COLO668 (cell line): Measurements from ENCODE around the gene LMX1A.
A peak's percentile ranks its signal among the peaks of the same experiment; 100 is the strongest.

Source experiments
- DNase-seq: peaks from one replicate; lab custom pipeline; 2025; ENCODE audit not compliant: unreplicated experiment; lab: John Stamatoyannopoulos, UW

Gene LMX1A

DNA sequence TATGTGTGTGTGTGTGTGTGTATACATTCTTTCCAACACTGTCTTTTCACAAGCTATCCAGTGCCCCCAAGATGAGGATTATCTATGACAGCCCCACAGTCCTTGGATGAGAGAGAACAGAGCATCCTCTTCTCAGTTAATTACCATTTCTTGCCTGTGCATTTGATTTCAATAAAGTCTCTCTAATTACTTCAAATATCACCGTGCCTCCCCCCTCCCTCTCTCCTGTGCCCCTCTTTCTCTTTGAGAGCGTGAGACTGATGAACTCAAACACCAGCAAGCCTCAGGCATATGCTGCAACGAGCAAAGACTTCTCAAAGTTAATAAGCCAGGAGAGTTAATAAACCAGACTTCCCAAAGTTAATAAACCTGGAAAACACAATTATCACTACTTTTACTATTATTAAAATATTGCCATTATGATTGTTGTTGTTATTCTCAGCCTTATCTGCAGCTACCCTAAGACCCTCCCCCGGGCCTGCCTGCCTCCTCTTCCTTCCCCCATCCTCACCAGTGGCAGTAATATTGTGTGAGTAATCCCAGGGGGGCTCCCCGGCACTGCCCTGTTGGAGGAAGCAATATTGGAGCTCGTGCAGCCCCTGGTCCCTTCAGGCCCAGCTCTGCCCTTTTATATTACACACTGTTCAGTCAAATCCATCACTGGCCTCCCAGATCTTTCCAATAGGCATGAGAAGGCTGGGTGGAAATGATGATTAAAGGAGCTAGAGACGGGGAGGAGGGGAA lies 30.9 kb downstream of the LMX1A start:
- no peak for DNase-seq

DNA sequence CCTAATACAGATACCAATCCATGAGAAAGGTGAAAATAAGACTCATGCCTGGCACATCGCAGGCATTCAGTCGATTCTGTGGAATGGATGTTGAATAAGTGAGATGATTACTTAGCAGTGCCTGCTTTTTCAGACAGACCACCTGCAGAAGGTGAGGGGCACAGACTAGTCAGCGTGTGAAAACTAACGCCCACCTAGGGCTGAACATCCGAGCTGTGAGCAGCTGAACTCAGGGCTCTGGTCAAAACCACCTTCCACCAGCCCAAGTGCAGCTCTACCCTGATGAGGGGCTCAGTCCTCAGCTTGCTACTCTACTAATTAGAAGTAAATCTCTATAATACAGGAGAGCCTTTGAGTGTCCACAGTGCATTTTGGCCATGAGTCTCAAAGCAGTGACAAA lies 32.5 kb downstream of the LMX1A start:
- no peak for DNase-seq

DNA sequence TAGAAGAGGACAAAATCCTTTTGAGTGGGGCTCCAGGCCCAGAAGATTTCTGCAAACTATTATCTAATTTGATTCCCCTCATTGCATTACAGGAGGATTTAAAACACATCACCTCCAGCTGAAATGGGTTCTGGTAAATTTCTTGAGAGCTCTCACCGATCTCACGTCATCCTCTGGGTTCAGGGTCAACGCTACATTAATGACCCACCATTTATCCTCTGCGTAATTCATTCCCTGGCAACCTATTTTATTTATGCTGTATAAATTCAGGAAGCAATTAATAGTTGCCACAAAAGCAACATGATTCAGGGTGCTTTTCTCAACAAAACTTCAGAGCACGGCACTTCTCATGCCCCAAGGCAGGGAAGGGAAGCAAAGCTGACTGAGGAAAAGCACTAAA lies 38.9 kb downstream of the LMX1A start:
- DNase-seq = no peak

DNA sequence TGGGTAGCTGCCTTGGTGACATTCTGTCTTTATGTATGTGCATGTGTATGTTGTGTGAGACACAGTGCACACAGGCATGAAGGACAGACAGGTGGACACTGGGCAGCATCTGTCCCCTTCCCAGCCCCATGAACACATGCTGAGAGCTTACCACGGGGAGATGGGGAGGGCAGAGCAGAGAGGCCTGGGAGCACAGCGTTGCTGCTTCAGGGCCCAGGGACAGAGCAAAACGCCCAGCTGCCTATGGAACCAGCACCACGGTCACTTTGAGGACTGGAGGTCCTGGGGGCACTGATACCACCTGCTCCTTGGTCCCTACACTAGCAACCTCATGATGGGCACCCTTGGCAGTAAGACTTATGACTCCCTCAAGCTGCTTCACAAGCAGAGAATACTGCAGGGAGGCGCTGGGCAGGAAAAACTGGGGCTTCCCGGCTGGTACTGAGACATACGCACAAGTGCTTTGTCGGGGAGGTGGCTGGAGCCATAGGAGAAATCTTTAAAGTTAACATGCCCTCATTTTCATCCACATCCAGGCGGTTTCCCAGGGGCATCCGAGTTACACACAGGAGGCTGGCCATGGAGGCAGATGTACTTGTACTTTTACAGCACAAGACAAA lies 40.3 kb downstream of the LMX1A start:
- no peak for DNase-seq

DNA sequence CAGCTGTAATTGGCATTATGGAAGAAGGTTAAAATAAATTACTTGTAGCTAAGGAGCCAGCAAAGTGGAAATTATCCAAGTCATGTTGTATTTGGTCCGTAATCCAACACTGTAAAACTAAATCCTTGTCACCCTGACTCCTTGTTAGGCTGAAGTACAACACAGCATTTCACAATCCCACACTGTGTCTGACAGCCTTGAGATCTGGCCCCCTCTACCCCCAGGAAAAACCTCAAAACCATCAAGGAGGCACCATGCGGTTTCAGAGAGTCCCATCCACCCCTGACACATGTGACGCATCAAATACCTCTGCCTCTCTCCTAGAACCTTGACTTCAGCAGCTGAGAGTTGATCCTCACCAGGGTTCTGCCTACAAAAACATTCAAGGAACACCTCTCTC lies 41.0 kb downstream of the LMX1A start:
- DNase-seq = no peak

DNA sequence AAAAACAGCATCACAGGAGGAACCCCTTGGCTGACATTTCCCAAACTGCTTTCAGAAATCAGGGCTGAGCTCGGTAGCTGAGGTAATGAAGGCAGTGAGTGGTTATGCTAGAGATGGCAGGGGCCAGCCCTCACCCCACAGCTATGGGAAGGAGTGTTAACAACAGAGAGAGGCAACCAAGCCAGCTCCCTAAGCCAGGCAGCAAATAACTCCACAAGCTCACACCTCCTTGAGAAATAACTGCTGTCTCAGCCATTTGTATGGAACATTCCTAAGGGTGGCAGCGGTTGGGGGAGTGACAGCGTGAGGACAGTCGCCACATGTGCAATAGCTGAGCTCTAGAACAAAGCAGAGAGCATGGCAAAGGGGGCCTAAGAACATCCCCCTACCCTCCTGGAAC lies 42.6 kb downstream of the LMX1A start:
- DNase-seq = no peak

DNA sequence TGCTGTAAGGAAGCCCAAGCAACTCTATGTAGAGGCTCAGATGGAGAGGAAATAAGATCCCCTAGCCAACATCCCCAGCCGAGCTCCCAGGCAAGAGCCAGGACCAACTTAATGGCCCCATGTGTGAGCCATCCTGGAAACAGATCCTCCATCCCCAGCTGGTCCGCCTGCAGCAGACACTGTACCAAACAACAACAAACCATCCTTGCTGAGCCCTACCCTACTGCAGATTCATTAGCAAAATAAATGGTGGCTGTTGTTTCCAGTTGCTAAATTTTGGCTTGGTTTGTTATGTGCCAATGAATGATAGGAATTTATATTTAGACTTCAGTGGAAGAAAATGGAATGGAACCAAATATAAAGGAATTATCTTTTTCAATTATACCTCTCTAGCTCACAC lies 43.9 kb downstream of the LMX1A start:
- DNase-seq = no peak

DNA sequence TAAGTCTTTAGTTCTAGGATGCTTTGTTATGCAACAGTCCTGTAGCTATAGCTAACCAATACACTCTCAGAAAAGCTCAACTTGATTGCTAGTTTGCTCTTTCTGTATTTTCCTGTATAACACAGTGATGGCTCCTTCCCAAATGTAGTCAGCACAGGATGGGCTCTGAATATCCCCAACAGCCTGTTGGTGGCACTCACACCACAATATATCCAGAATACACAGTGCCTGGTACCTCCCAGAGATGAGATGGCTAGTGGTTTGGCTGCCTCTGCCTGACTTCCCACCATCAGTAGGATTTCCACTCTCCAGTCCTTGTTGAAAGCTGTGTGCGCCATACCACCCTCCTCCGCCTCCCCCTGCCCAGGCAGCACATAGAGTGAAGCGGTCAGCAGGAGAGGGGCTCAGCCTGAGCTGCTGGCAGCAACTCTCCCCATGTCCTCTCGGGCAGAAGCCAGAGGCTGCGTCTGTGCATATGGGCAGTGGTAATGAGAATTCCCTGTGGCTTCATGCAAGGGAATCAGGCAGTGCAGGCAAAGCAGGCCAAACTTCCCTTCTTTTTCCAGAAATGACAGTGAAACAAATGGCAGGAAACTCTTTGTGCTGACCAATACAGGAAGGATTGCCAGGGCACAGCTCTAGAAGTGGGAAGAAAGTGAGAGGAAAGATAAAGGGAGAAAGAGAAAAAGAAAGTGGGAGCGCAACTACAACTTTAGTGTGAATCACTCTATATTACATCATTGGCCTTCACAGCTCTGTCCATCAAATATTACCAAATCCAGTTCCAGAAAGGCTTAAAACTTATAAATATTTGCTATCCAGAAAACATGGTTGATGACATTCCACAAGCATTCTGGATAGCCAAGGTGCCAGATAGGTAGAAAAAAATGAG lies 49.7 kb downstream of the LMX1A start:
- DNase-seq = no peak

DNA sequence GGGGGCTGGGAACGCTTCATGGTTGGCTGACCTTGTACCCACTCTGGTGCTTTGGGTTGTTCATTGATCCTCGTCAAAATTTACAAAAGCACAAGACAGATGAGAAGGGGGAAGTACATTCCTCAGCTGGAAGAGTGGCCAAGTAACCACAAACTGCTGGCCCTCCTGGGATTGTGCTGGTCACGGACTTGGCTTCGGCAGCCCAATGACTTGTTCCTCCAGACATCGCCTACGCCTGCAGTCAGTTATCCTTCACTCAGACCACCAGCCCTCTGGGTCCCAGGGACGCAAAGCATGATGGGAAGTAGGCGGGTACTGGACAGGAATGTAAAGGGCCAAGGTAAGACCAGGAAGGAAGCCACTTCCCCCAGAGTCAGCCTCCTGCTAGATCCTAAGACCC lies 53.1 kb downstream of the LMX1A start:
- no peak for DNase-seq

DNA sequence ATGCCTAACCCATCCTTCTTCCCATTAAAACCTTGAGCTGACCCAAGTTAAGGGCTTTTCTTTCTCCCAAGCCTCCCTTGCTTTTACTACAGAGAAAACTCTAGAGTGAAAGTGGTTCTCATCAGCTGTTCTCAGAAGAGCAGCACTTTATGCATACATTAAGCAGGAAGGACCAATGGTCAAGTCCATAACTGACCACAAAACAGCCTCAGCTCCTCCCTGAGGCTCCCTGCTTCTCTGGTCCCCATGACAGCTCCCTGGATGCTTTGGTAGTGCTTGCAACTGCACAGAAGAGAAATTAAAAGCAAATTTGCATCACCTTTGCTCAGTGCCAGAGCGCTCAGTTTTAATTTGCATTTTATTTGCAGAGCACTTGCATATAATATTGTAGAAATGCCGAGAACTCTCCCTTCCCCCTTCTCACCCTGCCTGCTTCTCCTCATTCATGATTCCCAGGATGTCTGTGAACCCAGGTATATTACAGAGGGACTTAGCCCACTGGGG lies 56.1 kb downstream of the LMX1A start:
- DNase-seq = no peak

DNA sequence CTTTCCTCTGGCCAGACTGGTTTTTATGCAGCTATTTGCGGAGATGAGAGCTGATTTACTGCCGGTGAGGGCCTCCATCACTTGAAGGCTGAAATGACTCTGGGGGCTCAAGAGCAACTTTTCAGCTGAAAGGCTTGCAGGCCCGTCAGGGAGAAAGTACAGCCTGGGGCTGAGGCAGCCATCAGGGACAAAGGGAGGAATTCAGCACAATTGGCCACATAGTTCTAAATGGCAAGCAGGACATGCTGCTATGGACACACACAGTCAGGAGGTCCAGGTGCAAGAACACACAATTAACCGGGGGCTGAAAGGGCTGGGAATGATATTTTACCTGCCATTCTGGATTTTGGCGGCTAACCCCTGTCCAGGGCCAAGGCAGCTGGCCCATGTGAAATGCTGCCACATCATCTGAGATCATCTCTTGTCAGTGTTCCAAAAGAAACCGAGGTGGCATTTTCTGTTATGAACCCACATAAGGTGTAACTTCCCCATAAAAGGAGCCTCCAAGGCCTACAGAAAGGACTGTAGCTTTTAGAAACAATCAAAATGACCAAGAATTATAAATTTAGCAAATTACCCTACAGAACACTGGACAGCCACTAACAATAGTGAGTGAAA lies 58.2 kb downstream of the LMX1A start:
- DNase-seq = no peak

DNA sequence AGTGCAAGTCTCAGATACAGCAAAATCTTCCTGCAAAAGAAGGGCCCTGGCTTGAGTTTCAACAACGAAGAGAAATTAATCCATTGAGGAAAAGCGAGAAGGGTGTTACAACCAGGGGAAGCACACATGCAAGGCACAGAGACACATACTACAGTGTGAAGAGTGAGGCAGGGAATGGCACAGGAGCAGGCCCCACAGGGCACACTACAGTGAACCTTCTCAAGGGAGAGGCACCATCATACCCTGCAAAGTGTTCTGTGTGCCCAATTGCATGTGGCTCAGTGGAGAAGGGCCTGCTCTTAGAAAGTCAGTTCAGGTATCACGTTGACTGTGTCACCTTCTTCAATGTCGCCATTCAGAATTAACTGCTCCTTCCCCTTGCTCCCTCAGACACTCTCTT lies 60.3 kb downstream of the LMX1A start:
- DNase-seq = no peak

DNA sequence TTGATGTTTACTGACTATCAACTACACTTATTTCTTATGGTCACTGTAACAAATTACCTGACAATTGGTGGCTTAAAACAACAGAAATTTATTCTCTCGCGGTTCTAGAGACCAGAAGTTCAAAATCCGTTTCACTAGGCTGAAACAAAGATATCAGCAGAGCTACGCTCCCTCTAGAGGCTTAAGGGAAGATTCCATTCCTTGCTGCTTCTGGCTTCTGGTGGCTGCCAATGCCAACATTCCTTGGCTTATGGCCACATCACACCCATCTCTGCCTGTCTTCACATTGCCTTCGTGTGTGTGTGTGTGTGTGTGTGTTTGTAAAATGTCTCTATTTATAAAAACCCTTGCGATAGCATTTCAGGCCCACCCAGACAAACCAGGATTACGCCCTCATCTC lies 66.4 kb downstream of the LMX1A start:
- DNase-seq = no peak

DNA sequence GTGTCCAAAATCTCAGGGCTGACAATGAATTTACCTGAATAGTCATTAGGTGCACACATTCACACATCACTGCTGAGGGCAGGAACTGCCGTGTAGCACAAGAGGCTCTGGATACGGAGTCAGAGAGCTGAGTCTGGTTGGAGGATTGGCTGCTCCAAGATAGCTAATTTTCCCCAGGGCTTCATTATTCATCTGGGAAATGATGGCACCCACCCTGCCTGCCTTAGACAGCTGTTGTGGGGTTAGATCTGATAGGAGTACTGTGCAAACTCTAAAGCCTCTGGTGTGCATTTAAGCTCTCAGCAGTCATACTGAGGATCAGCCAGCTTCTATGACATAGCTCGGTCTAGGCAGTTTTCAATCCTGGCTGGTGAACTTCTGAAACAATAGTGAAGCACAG lies 67.0 kb downstream of the LMX1A start:
- no peak for DNase-seq

DNA sequence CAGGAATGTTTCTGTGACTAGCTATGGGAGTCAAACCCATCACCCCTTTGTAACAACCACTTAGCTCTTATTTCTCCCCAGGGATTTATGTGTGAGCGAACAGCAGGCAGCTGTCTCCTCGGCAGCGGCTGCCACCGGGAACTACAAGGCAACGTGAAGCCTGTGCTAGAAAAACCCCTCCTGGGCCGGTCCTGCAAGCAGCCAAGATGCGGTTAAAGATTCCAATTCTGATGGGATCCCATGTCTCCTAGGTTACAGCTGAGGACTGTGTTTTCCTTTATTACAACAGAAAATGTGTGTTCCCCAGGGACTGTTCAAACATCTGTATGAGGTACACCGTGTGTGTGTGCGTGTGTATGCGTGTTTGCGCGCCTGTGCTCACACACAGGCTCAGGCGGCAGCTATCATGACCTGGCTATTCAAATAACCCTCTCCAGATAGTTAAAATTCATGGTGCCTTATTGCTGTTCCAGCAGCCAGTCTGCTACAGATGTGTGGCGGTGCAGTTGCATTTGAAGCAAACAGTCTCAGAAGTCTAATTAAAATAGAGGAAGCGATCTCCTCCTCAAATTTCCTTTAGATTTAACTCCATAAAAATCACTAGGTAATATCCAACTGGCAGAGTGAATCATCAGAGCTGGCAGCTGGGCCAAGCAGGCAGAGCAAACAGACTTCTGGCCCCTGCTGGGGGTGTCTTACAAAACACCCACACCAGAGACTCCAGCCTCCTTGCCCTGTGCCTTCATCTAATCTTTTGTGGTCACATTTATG lies 68.0 kb downstream of the LMX1A start:
- peak; percentile 81 for DNase-seq

DNA sequence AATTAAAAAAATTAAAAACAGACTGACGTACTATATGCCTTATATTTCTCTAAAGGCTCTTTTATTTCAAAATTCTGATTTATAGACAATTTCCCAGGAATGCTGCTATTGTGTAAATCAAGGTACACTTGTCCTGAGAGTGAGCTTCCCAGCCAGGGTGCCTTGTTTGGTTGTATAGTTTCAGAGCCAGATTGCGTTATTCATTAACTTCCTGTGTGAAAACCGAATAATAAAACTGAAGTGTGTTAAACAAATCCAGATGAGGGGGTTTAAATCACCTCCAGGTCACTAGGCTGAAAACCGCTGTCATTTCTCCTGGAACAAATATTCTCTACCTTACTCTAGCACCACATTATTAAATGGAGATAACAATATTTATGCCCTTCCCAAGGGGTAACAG lies 68.7 kb downstream of the LMX1A start:
- DNase-seq = peak; percentile 38

DNA sequence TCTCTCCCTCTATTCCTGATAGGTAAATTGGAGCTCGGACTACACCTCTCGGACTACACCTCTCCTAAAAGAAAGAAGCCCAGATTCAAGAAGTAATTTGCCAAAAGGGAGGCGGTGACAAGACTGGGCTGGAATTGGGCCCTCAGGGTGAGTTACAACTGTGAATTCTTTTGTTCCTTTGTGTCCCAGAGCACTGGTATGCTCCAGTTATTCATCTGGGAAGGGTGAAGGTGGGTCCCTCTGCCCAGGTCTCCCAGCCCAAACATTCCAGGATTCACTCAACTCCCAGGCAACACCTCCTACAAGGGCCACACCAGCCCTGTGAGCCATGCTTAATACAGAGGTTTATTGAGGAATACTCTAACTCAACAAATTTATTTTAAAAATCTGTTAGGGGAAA lies 69.2 kb downstream of the LMX1A start:
- DNase-seq = no peak

DNA sequence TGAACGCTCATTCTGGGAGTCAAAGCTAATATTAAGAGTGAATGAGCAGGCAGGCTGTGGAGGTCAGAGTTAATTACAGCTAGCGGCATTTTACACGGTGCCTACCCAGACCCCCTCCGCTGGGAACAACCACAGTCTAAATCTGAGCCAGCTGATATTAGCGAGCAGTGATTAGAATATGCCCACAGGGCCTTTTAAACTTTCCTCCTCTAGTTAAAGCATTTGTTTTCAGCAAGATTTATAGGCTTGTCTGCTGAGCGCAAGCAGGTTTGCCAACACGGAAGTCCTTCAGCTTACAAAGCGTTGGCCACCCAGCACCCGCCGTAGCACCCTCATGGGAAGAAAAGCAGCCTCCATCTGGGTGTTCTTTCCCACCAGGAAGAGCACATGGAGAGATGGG lies 72.1 kb downstream of the LMX1A start:
- peak; percentile 63 for DNase-seq

DNA sequence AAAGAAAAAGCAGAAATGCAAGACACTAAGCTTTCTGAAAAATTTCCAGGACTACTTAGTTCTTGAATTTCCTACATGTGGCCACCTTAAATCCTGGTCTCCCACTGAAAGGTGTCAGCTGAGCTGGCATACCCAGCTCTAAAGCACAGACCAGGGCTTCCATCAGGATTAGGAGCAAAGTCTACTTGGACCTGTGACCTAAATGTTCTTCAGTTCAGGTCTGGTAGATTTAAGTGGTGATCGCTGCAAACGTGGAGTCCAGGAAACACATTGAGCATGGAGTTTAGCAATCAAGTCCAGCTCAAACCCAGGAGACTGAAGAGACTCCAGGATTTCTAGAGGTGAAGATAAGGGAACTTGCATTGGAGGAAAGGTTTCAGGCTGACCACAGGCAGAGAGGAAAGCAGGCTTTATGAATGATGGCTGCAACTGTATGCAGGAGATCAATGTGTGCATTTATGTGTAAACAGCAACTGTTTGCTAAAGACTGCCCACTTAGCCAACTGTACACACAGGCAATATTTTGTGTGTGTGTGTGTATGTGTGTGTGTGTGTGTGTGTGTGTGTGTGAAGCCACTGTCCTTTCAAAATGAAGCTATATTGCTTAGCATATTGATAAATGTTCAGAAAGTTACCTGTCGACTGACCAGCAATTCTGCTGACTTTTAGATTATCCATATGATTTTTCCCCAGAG lies 75.2 kb downstream of the LMX1A start:
- peak; percentile 44 for DNase-seq

DNA sequence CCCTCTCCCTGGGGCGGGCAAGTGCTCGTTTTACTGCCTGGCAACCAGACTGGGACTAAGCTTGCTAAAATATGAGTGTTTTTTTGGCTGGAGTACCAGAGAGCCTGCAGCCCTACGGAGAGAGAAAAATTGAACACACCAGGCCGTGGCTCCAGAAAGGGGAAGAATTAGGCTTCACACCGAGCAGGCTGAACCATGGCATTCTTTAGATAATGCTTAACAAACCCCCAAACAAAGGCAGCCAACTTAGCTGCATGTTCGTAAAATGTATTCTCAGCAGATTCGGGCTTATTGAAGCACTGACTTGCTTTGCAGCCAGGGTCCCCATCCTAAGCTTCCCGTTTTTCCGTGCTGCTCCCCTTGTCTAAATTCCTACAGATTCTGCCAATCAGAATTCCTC lies 76.6 kb downstream of the LMX1A start:
- no peak for DNase-seq
